D721Med (cell line): ENCODE results near the gene FYN.

ENCODE experiments used
- DNase-seq: peaks from one replicate; pipeline ENCODE4 v3.0.0; 2011; ENCODE audit warnings: low spot score; ENCODE audit not compliant: insufficient read length
- FAIRE-seq: peaks from 2 replicates; lab custom pipeline; 2011; peaks lifted over from hg19 to GRCh38; lab: Jason Lieb, UNC
- TF ChIP-seq, protein P1 (sequence below): IDR thresholded peaks from 2 replicates; pipeline ENCODE4 v1.5.1; 2012; ENCODE audit warnings: mild to moderate bottlenecking, control low read depth; ENCODE audit not compliant: insufficient read depth; ENCODE audit errors: missing control alignments

FYN gene

DNA sequence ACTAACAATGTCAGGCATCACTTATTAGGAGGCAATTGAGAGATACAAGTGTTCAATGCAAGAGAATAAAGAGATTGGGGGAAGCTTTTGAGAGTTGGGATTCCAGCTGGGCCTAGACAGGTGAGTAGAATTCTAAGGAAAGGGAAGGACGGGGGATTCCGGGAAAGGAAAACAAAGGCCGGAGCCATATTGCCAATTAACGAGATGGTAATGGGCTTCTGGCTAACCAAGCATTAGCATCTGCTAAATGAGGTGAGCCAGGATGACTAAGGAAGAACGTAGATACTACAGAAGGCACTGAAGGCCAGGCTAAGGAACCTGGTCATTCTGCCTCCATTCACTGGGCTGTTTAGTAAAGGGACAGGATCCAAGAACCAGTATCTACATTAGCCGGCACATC lies 10.5 kb downstream of the FYN start:
- no peak for DNase-seq
- no peak for FAIRE-seq
- TF ChIP-seq, protein P1, sequence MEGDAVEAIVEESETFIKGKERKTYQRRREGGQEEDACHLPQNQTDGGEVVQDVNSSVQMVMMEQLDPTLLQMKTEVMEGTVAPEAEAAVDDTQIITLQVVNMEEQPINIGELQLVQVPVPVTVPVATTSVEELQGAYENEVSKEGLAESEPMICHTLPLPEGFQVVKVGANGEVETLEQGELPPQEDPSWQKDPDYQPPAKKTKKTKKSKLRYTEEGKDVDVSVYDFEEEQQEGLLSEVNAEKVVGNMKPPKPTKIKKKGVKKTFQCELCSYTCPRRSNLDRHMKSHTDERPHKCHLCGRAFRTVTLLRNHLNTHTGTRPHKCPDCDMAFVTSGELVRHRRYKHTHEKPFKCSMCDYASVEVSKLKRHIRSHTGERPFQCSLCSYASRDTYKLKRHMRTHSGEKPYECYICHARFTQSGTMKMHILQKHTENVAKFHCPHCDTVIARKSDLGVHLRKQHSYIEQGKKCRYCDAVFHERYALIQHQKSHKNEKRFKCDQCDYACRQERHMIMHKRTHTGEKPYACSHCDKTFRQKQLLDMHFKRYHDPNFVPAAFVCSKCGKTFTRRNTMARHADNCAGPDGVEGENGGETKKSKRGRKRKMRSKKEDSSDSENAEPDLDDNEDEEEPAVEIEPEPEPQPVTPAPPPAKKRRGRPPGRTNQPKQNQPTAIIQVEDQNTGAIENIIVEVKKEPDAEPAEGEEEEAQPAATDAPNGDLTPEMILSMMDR = no peak

DNA sequence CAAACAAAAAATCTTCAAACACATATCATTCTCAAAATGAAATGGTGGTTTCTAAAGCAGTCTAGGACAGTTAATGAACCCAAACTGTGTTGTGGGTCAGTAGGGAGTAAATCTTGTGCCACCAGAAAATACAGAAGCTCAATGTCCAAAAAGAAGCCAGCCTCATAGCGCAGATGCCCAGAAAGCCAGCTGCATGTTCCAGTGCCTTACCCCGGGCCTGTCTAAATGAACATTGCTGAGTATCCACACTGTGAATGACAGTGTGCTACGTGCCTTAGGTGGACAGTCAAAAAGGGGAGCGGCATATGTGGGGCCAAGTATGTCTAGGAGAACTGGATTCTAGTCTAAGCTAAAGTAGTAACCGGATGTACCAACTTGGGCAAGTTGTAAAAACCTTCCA lies 10.9 kb downstream of the FYN start:
- FAIRE-seq (no peak), DNase-seq (no peak)
- TF ChIP-seq, protein P1 = no peak

DNA sequence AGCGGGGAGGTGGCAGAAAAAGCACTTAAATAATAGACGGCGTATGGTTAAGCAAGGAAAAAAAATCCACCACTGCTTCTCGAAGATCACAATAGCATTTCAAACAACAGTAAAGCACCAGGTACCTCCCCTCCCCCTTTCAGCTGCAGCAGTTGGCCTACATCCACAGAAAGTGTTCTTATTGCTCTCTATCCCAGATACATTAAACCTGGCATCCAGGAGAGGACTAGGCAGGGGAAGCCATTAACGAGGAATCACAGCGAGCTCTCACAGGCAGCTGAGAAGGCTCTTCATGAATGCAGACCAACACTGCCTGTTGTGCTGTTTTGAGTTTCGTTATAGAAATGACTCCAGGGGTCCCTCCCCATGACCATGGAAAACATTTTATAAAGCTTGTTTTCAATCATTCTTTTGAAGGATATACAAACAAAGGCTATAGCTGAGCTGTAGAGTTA lies 11.8 kb downstream of the FYN start:
- FAIRE-seq (no peak), DNase-seq (no peak)
- TF ChIP-seq, protein P1 = no peak

DNA sequence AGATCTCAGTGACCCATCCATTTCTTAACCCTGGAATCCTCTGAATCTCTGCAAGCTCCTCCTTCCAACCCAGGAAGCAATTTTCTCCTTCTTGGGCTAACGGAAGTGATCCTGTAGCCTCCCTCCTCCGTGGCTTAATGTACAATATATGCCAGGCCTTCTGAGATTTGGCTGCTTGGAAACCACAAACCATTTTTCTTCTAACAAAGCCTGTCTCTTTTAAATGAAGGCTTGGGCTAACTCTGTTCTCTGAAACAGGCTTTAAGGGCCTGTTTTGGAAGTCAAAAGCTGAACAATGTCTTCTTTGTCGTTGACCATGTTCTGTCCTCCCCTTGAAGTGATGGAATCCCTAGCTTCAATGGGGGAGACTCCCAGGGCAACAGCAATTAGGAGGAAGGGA lies 14.9 kb downstream of the FYN start:
- DNase-seq = no peak
- no peak for FAIRE-seq
- TF ChIP-seq, protein P1 = no peak

DNA sequence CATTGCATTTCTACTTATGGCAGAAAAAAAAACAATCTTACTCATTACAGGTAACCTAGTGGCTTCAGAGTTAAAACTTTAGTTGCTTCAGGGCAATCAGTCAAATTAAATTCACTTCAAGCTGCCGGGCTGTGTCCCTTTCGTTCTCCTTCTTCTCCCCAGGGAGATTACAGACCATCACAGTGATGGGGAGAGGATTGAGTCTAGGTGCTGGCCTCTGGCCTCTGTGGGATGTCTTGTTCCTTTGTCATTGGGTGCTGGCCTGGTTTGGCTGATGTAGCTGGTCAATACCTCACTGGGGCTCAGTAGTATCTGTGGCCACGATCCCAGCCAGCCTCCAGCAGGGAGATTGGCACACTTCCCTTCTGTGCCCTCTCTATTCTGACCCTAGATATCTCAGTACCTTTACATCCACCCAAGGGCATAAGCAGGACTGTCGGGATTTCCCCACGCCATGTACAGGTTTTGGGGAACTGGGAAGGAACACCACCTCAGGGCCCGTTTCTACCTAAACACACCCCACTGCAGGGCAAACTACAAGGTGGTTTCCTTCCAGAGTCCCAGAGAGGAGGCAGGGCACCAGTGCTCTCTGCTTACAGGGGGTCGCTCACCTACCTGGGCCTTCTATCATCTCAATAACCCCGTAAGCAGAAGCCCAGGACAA lies 15.4 kb downstream of the FYN start:
- DNase-seq (no peak), FAIRE-seq (no peak)
- TF ChIP-seq, protein P1 = no peak

DNA sequence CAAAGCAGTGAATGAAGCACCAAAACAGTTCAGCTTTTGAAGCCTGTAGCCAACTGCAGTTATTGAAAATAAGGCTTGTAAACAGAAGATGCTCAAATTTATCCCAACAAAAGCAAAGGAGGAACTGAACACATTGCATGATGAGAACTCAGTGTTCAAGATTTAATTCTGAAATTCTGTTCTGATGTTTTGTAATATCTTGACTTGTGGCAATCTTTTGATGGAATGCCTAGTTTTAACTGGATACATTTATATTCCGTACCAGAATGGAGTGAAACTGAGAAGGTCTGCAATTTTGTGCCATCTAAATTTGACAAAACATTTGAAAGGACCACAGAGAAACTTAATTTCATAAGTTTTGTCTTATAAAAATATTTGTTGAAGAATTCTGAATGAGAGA lies 17.5 kb downstream of the FYN start:
- no peak for FAIRE-seq
- no peak for DNase-seq
- TF ChIP-seq, protein P1 = no peak

DNA sequence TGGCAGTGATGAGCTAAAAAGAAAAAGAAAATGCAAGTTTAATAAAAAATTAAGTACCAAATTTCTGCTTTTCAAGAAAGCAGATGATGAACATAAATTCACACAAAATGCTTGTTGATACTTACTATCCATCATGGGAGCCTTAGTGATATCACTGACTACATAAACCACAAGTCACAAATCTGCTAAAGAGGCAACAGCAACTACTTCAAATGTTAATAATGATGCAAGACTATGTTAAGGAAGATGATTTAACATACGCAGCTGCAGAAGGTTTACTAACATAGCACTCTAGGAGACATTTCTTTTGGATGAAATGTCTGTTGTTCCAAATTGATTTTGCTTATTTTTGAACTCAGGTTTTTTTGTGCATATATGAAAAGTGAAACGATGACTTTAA lies 18.6 kb downstream of the FYN start:
- FAIRE-seq (no peak), DNase-seq (no peak)
- TF ChIP-seq, protein P1 = no peak
